CD4-positive, alpha-beta T cell treated with Interleukin-10 for 1 hour (primary cell): ENCODE measurements around the gene CEP57L1.
"Not testable (repeated sequence)": the region's sequence is repeated elsewhere in the genome, so short reads cannot be mapped to it uniquely, and the experiment has no call there.

ENCODE experiments used
- DNase-seq: peaks from one replicate; pipeline ENCODE4 v3.0.0-alpha.2; 2020

The CEP57L1 gene

GRCh38 chr6:109179507-109179906, 84.2 kb downstream of the CEP57L1 start:
- no peak for DNase-seq

DNA sequence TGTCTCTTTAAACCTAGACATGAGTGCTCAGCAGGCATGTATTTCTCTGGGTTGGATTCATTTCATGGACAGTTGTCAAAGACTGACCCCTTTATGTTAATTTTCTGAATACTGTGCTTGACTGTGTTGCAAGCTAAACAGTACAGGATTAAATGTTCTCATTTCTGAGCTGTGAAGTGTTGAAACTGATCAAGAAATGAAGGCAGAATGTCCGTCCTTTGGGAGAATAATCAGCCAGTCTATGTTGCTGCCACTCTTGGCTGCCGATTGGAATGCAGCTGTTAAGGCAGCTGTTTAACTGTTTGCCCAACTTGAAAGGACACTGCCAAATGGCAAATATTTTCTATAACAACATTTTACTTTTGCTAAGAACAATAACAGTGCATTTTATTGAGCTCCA, 87.3 kb downstream of the CEP57L1 start:
- DNase-seq = no peak

GRCh38 chr6:109183109-109183650, 87.9 kb downstream of the CEP57L1 start:
- DNase-seq = no peak

- no peak for DNase-seq
Measured at GRCh38 chr6:109184638-109185037, 89.3 kb downstream of the CEP57L1 start.

- DNase-seq = no peak
Measured at GRCh38 chr6:109186012-109186411, 90.7 kb downstream of the CEP57L1 start.

GRCh38 chr6:109187399-109188114, 92.2 kb downstream of the CEP57L1 start:
- peak; percentile 71 for DNase-seq

GRCh38 chr6:109188115-109188411, 92.8 kb downstream of the CEP57L1 start:
- no peak for DNase-seq

DNA sequence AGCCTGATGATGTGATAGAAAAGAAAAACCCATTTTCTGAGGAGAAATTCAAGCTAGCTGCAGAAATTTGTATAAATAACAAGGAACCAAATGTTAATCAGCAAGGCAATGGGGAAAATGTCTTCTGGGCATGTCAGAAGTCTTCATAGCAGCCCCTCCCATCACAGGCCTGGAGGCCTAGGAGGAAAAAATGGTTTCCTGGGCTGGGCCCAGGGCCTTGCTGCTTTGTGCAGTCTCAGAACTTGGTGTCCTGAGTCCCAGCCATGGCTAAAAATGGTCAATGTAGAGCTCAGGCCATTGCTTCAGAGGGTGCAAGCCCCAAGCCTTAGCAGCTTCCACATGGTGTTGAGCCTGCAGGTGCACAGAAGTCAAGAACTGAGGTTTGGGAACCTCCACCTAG, 96.1 kb downstream of the CEP57L1 start:
- DNase-seq = not testable (repeated sequence)

GRCh38 chr6:109192865-109193264, 97.6 kb downstream of the CEP57L1 start:
- DNase-seq = no peak

GRCh38 chr6:109194880-109195279, 99.6 kb downstream of the CEP57L1 start:
- DNase-seq = no peak

DNA sequence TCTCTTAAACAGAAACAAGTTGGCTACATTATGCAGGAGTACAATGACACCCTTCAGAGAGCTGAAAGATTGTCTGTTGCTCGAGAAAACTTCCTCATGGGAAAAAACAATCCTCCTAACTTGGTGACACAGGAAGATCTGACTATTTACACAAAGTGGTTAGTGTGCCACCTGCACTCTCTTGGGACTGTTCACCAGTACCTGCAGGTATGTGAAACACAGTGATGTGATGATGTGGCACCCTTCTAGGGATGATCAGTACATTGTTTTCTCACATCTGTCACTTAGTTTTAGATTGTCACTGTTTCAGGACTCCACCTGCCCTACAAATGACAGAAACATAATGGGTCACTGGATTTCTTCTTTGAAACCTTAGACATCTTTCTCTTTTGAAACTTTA, 101.8 kb downstream of the CEP57L1 start:
- DNase-seq = no peak

DNA sequence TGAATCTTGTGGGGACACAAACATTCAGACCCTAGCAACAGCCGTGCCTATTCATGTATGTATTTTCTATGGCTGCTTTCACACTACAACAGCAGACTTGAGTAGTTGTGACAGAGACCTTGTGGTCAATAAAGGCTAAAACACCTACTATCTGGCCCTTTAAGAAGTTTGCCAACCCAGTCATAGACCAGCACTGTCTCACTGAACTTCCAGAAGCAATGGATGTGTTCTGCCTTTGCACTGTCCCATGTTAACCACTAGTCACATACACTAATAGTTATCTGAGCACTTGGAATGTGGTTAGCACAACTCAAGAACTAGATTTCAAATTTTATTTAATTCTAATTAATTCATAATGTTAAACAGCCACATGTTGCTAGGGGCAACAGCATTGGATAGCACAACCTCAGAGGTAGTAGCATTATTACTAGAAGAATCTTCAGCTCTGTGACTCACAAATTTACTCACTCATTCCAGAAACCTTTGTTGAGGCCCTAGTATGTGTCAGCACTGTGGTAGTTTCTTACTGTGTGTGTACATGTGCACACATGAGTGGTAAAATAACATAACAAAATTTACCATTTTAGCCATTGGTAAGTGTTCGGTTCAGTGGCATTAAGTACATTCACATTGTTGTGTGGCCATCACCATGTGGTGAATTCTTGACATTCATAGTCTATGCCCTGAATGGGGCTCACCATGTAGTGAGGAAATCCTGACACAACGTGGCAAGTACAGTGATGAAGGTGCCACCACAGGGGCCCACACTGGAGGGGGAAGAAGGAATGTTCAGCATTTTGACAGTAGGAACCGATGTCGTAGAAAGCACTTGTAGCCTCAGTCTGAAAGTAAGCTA, 107.3 kb downstream of the CEP57L1 start:
- no peak for DNase-seq

- no peak for DNase-seq
Measured at GRCh38 chr6:109204511-109204910, 109.2 kb downstream of the CEP57L1 start.

GRCh38 chr6:109212683-109213082, 117.4 kb downstream of the CEP57L1 start:
- DNase-seq = no peak
